Adrenal gland (tissue), 12 donors: ENCODE results near the gene STEAP2. TPM values are rescaled to one million over a fixed set of nuclear protein-coding genes. Genes with fewer than 3 reads are reported as not detected.

Source experiments
- DNase-seq, 7 donors: peaks; one replicate each; pipeline ENCODE4 v3.0.0-alpha.2; 2019 to 2020
- H3K27ac ChIP-seq, 5 donors: fragments of 200-600 bp; sonication (generic) in 4 of 5; 1 replicate in 3 of 5; 2 replicates in 2 of 5; pipeline versions ENCODE4 v1.5.1 to v1.8.0; 2016 to 2020; ENCODE audit warnings: mild to moderate bottlenecking in 1 of 5
- H3K27me3 ChIP-seq: fragments of 200-600 bp; 2 replicates; pipeline ENCODE4 v1.8.0; 2021
- H3K36me3 ChIP-seq, 2 donors: fragments of 200-600 bp; replicated peaks in 1 of 2; 1 replicate in 1 of 2; 2 replicates in 1 of 2; pipeline versions ENCODE4 v1.5.1 to v1.8.0; 2018 to 2022
- H3K4me1 ChIP-seq, 2 donors: fragments of 200-600 bp; replicated peaks in 1 of 2; 1 replicate in 1 of 2; 2 replicates in 1 of 2; pipeline versions ENCODE4 v1.5.1 to v1.8.0; 2018 to 2021
- H3K4me3 ChIP-seq, 4 donors: fragments of 200-600 bp; sonication (generic) in 3 of 4; one replicate each; pipeline ENCODE4 v1.5.1; 2016 to 2018
- H3K9me3 ChIP-seq, 3 donors: fragments of 200-600 bp; sonication (generic) in 1 of 3; replicated peaks in 1 of 3; 1 replicate in 2 of 3; 2 replicates in 1 of 3; pipeline versions ENCODE4 v1.5.1 to v1.8.0; 2016 to 2021
- CTCF ChIP-seq, 6 experiments: fragments of 450-650 bp in 4 of 6; fragments of 200-600 bp in 2 of 6; sonication (generic) in 1 of 6; IDR thresholded peaks; 1 replicate in 5 of 6; 2 replicates in 1 of 6; pipeline versions ENCODE4 v1.5.1 to v1.8.0; 2016 to 2021; ENCODE audit warnings: antibody characterized with exemption in 6 of 6, mild to moderate bottlenecking in 2 of 6, moderate library complexity in 1 of 6
- POLR2A ChIP-seq, 2 donors: fragments of 450-650 bp; IDR thresholded peaks; one replicate each; pipeline ENCODE4 v1.6.1; 2017; ENCODE audit warnings: antibody characterized with exemption in 2 of 2, mild to moderate bottlenecking in 2 of 2, moderate library complexity in 1 of 2
- WGBS, 4 donors: extraction: QIAGEN DNeasy Blood & Tissue Kit in 2 of 4; methylation state at CpG; one replicate each; pipeline versions ENCODE4 v1.1.5 to v1.1.7; 2013 to 2017; 5-methylcytosine and 5-hydroxymethylcytosine counted together
- intact Hi-C, 2 donors: fragments of 100-400 bp; cut with DNase I; formaldehyde crosslinking; loops; one replicate each; pipeline versions ENCODE4 v1.14.1 to v1.15.0; 2022 to 2023
- polyA plus RNA-seq, 3 donors: library from polyadenylated mRNA; stranded (reverse); fragments of 200-250 nt in 2 of 3; fragments of 350-450 nt in 1 of 3; fragmentation: Illumina TruSeq in 1 of 3; extraction: RNeasy Lipid Tissue Mini Kit (QIAGEN cat#74804) in 1 of 3; gene quantifications; one replicate each; pipeline ENCODE4 v1.2.3, GENCODE V29; 2013 to 2014
- total RNA-seq, 9 donors: library from RNA; depleted of rRNA in 4 of 9; stranded (reverse); fragments of >200 nt in 4 of 9; fragments of 120-200 nt in 1 of 9; fragmentation: NEBNext Ultra II Directional in 1 of 9; extraction: Animal tissue kit (Norgen Biotek cat#: 25700) in 1 of 9; gene quantifications; one replicate each; pipeline versions ENCODE4 v1.1.0 to v1.2.4, GENCODE V29; 2013 to 2023
- donor health status: healthy with polysubstance abuse.
- donor health status: Bipolar disorder and iron deficiency.
- donor health status: DM: yes; HTN: yes; CAD: no.
- donor health status: DM: no; HTN: no; CAD: no.
- donor health status: DM: no; HTN: no; CAD: no.
- donor health status: DM: yes; HTN: yes; CAD: no.

STEAP2 gene
- total and polyA plus RNA-seq, 12 donors, result 2.0 to 9.5 (median 6.1) TPM

- WGBS, 4 donors, result 85 to 91% (median 87%) methylated on average over 1 of the region's 1 CpG
- Histone ChIP-seq H3K4me3 (no peak overlapping the region), H3K36me3 (no peaks in the 10 kb centered on the region), H3K27me3 (no peaks in the 10 kb centered on the region), H3K9me3 (no peaks in the 10 kb centered on the region), H3K4me1 (peaks cover 0 to 19% of the 10 kb centered on the region in 2 donors), H3K27ac (no peak overlapping the region)
- DNase-seq, result no peak
- TF ChIP-seq CTCF (IDR thresholded peaks at IDR 0.05) (no peak), POLR2A (IDR thresholded peaks at IDR 0.05) (no peak)
- intact Hi-C loops, result no loop called here
Measured at GRCh38 chr7:90269163-90269562, 57.6 kb downstream of the STEAP2 start.

DNA sequence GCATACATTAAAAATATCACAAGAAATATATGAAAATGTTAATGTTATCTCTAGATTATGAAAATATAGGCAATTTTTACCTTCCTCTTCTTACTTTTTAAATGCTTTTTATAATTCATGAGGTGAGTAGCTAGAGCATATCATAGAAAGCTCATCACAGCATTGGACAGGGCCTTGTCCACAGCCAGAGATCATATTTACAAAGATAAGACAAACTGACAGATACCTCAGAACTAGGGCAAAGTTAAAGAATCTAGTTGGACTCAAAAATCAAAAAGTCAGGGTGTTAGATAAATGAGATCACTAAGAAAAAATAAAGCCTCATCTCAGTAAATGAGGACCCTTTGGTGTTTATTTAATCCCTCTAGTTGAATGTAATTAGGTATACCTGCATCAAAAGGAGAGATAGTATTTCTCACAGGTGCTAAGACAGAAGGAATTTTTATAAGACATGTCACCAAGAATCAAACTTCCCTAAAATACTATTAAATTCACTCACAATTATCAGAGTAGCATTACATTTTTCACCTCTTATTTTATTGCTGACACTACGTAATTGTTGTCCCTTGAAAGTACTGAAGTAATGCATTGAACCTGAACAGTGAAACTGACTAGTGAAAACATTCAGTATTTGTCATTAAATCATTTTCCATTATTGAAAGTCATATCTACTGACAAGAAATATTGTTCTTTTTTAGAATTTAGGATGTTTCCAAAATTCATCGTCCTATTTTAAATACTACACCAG lies 59.1 kb downstream of the STEAP2 start:
- Histone ChIP-seq H3K27me3 (no peaks in the 10 kb centered on the region), H3K27ac (no peak overlapping the region), H3K9me3 (no peaks in the 10 kb centered on the region), H3K4me1 (peaks cover 0 to 19% of the 10 kb centered on the region in 2 donors), H3K36me3 (no peaks in the 10 kb centered on the region), H3K4me3 (no peak overlapping the region)
- intact Hi-C loops, result no loop called here
- TF ChIP-seq POLR2A (IDR thresholded peaks at IDR 0.05), result no peak
- no peak for TF ChIP-seq CTCF (IDR thresholded peaks at IDR 0.05)
- 94 to 99% (median 95%) methylated on average over 2 of the region's 2 CpGs for WGBS, 4 donors
- DNase-seq, result no peak

- no peaks in the 10 kb centered on the region for H3K36me3 ChIP-seq
- H3K4me1 ChIP-seq, result peaks cover 0 to 11% of the 10 kb centered on the region in 2 donors
- DNase-seq, result no peak
- intact Hi-C loops, result no loop called here
- no peaks in the 10 kb centered on the region for H3K27me3 ChIP-seq
- no peak overlapping the region for H3K27ac ChIP-seq
- no peak overlapping the region for H3K4me3 ChIP-seq
- no peaks in the 10 kb centered on the region for H3K9me3 ChIP-seq
- TF ChIP-seq CTCF (IDR thresholded peaks at IDR 0.05), result no peak
- WGBS, 4 donors, result 78 to 81% (median 79%) methylated on average over 2 of the region's 2 CpGs
Measured at GRCh38 chr7:90271753-90272152, 60.2 kb downstream of the STEAP2 start.

GRCh38 chr7:90272242-90272641 lies 60.7 kb downstream of the STEAP2 start:
- Histone ChIP-seq H3K4me1 (peaks cover 0 to 7% of the 10 kb centered on the region in 2 donors), H3K36me3 (no peaks in the 10 kb centered on the region), H3K27me3 (no peaks in the 10 kb centered on the region), H3K4me3 (no peak overlapping the region), H3K27ac (no peak overlapping the region), H3K9me3 (no peaks in the 10 kb centered on the region)
- WGBS, 4 donors, result 91 to 96% (median 94%) methylated on average over 2 of the region's 2 CpGs
- intact Hi-C loops, result no loop called here
- TF ChIP-seq CTCF (IDR thresholded peaks at IDR 0.05), result no peak
- no peak for TF ChIP-seq POLR2A (IDR thresholded peaks at IDR 0.05)
- DNase-seq, result no peak
